Caco-2 (cell line): ENCODE measurements around the gene SLC51B. TPM values are rescaled to one million over a fixed set of nuclear protein-coding genes. Genes with fewer than 3 reads are reported as not detected.

Source experiments
- BruUV-seq: library from RNA; stranded (reverse); fragments of 400-500 nt; replicated peaks from 2 replicates; lab custom pipeline; 2021; lab: Mats Ljungman, UMichigan
- CTCF ChIA-PET: fragments of 300-600 bp; sonication (Branson Sonifier 250); formaldehyde crosslinking; loops from one replicate; lab custom pipeline; 2022; ENCODE audit warnings: antibody characterized with exemption; lab: Charles Lee
- POLR2A ChIA-PET: fragments of 300-600 bp; sonication (Branson Sonifier 250); formaldehyde crosslinking; loops from one replicate; lab custom pipeline; 2022; ENCODE audit warnings: antibody characterized with exemption; lab: Charles Lee
- DNase-seq, 2 experiments: peaks; one replicate each; pipeline versions ENCODE4 v3.0.0 to v3.0.0-alpha.2; 2020 to 2022
- H3K27me3 ChIP-seq: replicated peaks from 2 replicates; pipeline ENCODE4 v1.6.0; 2011; ENCODE audit warnings: low read length; ENCODE audit not compliant: control insufficient read depth, insufficient read depth
- H3K36me3 ChIP-seq: 2 replicates; pipeline ENCODE4 v1.5.1; 2011; ENCODE audit warnings: low read length; ENCODE audit not compliant: control insufficient read depth, insufficient read depth
- H3K4me1 ChIP-seq: fragments of 250-450 bp; sonication (Bioruptor Pico); 2 replicates; pipeline ENCODE4 v1.5.1; 2020; ENCODE audit warnings: mild to moderate bottlenecking
- H3K4me3 ChIP-seq: 2 replicates; pipeline ENCODE4 v1.5.1; 2011; ENCODE audit warnings: low read depth, mild to moderate bottlenecking, control low read depth, low read length
- H3K9me3 ChIP-seq: fragments of 250-450 bp; sonication (Bioruptor Pico); 2 replicates; pipeline ENCODE4 v1.5.1; 2020; ENCODE audit warnings: mild to moderate bottlenecking, moderate library complexity
- H3K27ac Mint-ChIP-seq: one replicate; pipeline ENCODE4 v1.8.0; 2022; ENCODE audit warnings: mixed read lengths; ENCODE audit not compliant: unreplicated experiment
- H3K27me3 Mint-ChIP-seq: one replicate; pipeline ENCODE4 v1.8.0; 2022; ENCODE audit warnings: mixed read lengths; ENCODE audit not compliant: insufficient read depth, unreplicated experiment
- H3K36me3 Mint-ChIP-seq: one replicate; pipeline ENCODE4 v1.8.0; 2022; ENCODE audit warnings: mild to moderate bottlenecking, mixed read lengths; ENCODE audit not compliant: insufficient read depth, unreplicated experiment
- H3K4me1 Mint-ChIP-seq: one replicate; pipeline ENCODE4 v1.8.0; 2022; ENCODE audit warnings: low read depth, mixed read lengths; ENCODE audit not compliant: unreplicated experiment
- H3K4me3 Mint-ChIP-seq: one replicate; pipeline ENCODE4 v1.8.0; 2022; ENCODE audit warnings: mild to moderate bottlenecking, moderate library complexity, mixed read lengths; ENCODE audit not compliant: unreplicated experiment
- H3K9me3 Mint-ChIP-seq: one replicate; pipeline ENCODE4 v1.8.0; 2022; ENCODE audit warnings: mixed read lengths; ENCODE audit not compliant: unreplicated experiment
- intact Hi-C: fragments of 100-400 bp; cut with micrococcal nuclease; formaldehyde crosslinking; loops from one replicate; pipeline ENCODE4 v1.10.0; 2022; ENCODE audit not compliant: unreplicated experiment
- total RNA-seq: library from RNA; stranded (reverse); gene quantifications from 2 replicates; pipeline ENCODE4 v1.2.3, GENCODE V29; 2022
- TF ChIP-seq, protein P1 (sequence below), 2 experiments: fragments of 200-600 bp in 1 of 2; IDR thresholded peaks; 1 replicate in 1 of 2; 2 replicates in 1 of 2; pipeline versions ENCODE4 v1.5.1 to v1.8.0; 2011 to 2022; ENCODE audit warnings: antibody characterized with exemption in 1 of 2, control low read depth in 1 of 2, inconsistent platforms in 1 of 2, low read depth in 1 of 2, low read length in 1 of 2, mild to moderate bottlenecking in 1 of 2, moderate library complexity in 1 of 2; ENCODE audit not compliant: insufficient read depth in 1 of 2, severe bottlenecking in 1 of 2, unreplicated experiment in 1 of 2

Gene SLC51B
- total RNA-seq, 1 experiment from 2014 or later, result 15.4 TPM

DNA sequence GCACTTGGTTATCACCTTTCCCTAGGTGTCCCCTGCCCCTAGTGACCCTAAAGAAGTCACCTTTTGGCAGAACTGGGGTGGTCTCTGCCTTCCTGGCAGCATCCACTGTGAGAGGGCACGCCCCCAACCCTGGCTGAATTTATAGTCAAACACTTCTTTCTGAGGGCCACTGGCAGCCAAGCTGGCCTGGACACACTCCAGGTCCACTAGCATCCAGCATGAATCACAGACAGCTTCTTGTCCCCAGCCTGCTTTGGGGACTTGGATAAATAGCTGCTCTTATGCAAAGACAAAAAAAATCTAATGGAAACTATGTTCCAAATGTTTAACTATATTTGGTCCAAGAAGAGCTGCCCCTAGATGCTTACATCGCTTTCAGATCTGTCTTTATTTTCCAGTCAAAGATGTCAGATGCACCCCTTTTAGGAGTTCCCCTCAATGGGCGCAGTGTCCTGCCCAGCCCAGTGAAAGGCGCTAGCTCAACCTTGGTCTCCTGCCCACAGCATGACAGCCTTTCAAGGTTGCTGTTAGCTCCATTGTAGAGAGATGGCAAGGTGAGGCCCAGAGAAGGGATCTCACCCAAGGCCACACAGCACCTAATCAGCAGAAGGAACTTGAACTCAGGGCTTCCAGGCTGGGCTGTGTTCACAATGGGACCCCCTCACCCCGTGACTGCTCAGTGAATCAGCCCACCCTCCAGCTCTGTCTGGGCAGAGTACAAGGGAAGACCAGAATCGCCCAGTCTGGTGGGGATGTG, 15.6 kb downstream of the SLC51B start:
- Histone ChIP-seq H3K9me3 (no peaks in the 10 kb centered on the region), H3K4me1 (peaks cover 37% of the 10 kb centered on the region), H3K27me3 (no peaks in the 10 kb centered on the region), H3K36me3 (no peaks in the 10 kb centered on the region), H3K4me3 (no peak overlapping the region)
- TF ChIP-seq, protein P1, sequence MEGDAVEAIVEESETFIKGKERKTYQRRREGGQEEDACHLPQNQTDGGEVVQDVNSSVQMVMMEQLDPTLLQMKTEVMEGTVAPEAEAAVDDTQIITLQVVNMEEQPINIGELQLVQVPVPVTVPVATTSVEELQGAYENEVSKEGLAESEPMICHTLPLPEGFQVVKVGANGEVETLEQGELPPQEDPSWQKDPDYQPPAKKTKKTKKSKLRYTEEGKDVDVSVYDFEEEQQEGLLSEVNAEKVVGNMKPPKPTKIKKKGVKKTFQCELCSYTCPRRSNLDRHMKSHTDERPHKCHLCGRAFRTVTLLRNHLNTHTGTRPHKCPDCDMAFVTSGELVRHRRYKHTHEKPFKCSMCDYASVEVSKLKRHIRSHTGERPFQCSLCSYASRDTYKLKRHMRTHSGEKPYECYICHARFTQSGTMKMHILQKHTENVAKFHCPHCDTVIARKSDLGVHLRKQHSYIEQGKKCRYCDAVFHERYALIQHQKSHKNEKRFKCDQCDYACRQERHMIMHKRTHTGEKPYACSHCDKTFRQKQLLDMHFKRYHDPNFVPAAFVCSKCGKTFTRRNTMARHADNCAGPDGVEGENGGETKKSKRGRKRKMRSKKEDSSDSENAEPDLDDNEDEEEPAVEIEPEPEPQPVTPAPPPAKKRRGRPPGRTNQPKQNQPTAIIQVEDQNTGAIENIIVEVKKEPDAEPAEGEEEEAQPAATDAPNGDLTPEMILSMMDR (IDR thresholded peaks at IDR 0.05; ENCODE audit: insufficient read depth in 1 of 2, low read depth in 1 of 2, low read length in 1 of 2, severe bottlenecking in 1 of 2, unreplicated experiment in 1 of 2), result no peak
- DNase-seq, result no peak
- Mint-ChIP-seq H3K36me3 (peaks cover 11% of the 10 kb centered on the region), H3K4me3 (no peak overlapping the region), H3K27ac (no peak overlapping the region), H3K9me3 (no peaks in the 10 kb centered on the region), H3K4me1 (peaks cover 31% of the 10 kb centered on the region), H3K27me3 (no peaks in the 10 kb centered on the region)
- intact Hi-C loops, result no loop called here
- BruUV-seq, result no TSS peak
- ChIA-PET CTCF (interaction anchor here (0.6 to 1.6 kb wide), 3 partner anchors 23 to 50 kb away, joined by 3 to 4 read pairs (median 4); no protein-coding TSS in a partner anchor), POLR2A (no interaction called here)

DNA sequence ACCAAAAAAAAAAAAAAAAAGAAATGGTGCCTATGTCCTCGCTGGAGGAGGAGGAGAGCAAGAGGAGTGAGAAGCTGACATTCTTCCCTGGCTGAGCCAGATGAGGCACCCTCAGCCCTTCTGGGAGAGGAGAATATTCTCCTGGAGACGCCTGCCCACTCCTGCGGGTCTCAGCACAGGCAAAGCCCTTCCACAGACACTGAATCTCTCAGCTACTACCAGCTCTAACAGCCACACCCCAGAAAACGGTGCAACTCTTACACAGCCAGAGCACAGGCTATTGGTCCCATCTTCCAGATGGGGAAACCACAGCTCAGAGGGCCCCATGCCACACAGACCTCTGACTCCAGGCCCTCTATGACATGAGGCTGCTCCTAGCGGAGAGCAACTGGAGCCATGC, 16.9 kb downstream of the SLC51B start:
- Histone ChIP-seq H3K36me3 (no peaks in the 10 kb centered on the region), H3K9me3 (no peaks in the 10 kb centered on the region), H3K4me1 (peaks cover 31% of the 10 kb centered on the region), H3K27me3 (no peaks in the 10 kb centered on the region), H3K4me3 (no peak overlapping the region)
- intact Hi-C loops, result no loop called here
- H3K36me3 Mint-ChIP-seq, result peaks cover 9% of the 10 kb centered on the region
- BruUV-seq, result no TSS peak
- no peak overlapping the region for H3K27ac Mint-ChIP-seq
- H3K27me3 Mint-ChIP-seq, result no peaks in the 10 kb centered on the region
- POLR2A ChIA-PET, result no interaction called here
- no peak for DNase-seq
- TF ChIP-seq, protein P1 (IDR thresholded peaks at IDR 0.05; ENCODE audit: insufficient read depth in 1 of 2, low read depth in 1 of 2, low read length in 1 of 2, severe bottlenecking in 1 of 2, unreplicated experiment in 1 of 2), result no peak
- H3K4me3 Mint-ChIP-seq, result no peak overlapping the region
- peaks cover 25% of the 10 kb centered on the region for H3K4me1 Mint-ChIP-seq
- CTCF ChIA-PET, result interaction anchor here (0.6 to 2.1 kb wide), 7 partner anchors 21 to 49 kb away, joined by 3 to 10 read pairs (median 5); no protein-coding TSS in a partner anchor
- H3K9me3 Mint-ChIP-seq, result no peaks in the 10 kb centered on the region

GRCh38 chr15:65062726-65063125, 17.5 kb downstream of the SLC51B start:
- H3K4me1 Mint-ChIP-seq, result peaks cover 22% of the 10 kb centered on the region
- TF ChIP-seq, protein P1 (IDR thresholded peaks at IDR 0.05; ENCODE audit: insufficient read depth in 1 of 2, low read depth in 1 of 2, low read length in 1 of 2, severe bottlenecking in 1 of 2, unreplicated experiment in 1 of 2), result no peak
- Histone ChIP-seq H3K9me3 (no peaks in the 10 kb centered on the region), H3K4me3 (no peak overlapping the region), H3K4me1 (peaks cover 26% of the 10 kb centered on the region), H3K36me3 (no peaks in the 10 kb centered on the region), H3K27me3 (no peaks in the 10 kb centered on the region)
- no peaks in the 10 kb centered on the region for H3K9me3 Mint-ChIP-seq
- H3K27ac Mint-ChIP-seq, result no peak overlapping the region
- intact Hi-C loops, result no loop called here
- H3K36me3 Mint-ChIP-seq, result peaks cover 2% of the 10 kb centered on the region
- DNase-seq, result no peak
- CTCF ChIA-PET, result interaction anchor here (0.6 to 2.1 kb wide), 5 partner anchors 21 to 39 kb away, joined by 3 to 10 read pairs (median 5); no protein-coding TSS in a partner anchor
- H3K27me3 Mint-ChIP-seq, result no peaks in the 10 kb centered on the region
- no peak overlapping the region for H3K4me3 Mint-ChIP-seq
- no TSS peak for BruUV-seq
- POLR2A ChIA-PET, result no interaction called here
